Stimulated activated CD8-positive, alpha-beta memory T cell treated with anti-CD3 and anti-CD28 coated beads, Interleukin-12 subunit alpha, Interleukin-12 subunit beta, amount 100 ng/mL, for 24 hours (primary cell): ENCODE measurements around the gene WDR72.

Source experiments
- DNase-seq: peaks from one replicate; pipeline ENCODE4 v3.0.0-alpha.2; 2020; ENCODE audit errors: extremely low read depth

WDR72 gene

DNA sequence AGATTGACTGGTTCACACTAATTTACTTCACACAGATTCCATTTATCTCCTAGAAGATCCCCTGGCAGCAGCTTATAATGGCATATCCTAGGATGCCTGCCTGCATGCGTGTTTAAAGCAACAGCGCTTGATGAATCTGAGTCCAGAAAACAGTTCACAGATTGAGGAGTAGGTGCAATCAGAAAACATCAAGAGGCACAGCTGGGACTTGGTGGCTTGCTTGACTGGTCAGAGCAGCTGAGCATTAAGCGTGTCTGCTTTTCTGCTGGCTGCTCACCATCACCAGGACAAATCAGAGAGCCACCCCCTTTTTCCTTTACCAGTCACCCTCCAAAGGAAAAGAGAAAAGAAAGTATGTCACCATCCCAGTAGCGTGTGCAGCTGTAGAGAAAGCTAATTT lies 223.6 kb downstream of the WDR72 start:
- no peak for DNase-seq

GRCh38 chr15:53534105-53534839 lies 225.2 kb downstream of the WDR72 start:
- no peak for DNase-seq

GRCh38 chr15:53530761-53531160 lies 228.7 kb downstream of the WDR72 start:
- no peak for DNase-seq

DNA sequence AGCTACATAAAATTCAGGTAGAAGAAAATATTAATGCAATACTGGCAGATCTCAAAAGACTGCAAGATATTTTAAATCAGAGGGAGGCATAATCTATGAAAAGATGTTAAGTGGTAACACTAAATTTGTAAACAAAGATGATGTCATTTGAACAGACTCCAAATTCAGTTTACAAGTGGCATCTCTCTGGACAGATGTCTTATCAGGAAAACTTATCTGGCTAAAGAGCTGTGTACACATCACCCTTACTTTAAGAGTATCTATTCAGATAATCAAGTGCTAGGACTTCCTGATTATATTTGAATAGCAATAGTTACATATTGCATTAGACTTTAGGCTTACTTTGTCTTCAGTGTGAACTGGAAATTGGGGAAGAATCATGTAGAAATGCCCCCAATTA lies 231.5 kb downstream of the WDR72 start:
- no peak for DNase-seq

DNA sequence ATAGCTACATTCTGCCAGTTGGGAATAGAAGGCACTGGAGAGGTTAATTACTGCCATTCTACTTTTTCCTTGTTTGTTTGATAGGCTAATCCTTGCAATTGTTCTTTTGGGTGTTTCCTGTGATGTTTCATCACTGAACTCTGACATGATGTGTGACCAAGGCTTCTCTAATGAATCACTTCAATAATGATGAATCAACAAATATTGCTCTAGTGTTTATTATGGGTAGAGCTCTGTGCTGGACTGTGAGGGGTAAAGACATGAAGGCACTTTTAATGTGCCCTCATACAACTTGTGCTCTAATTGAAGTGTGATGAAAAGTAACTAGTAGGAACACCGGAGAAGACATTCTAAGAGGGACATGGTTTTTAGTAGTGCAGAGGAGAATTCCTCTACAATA lies 233.6 kb downstream of the WDR72 start:
- no peak for DNase-seq

DNA sequence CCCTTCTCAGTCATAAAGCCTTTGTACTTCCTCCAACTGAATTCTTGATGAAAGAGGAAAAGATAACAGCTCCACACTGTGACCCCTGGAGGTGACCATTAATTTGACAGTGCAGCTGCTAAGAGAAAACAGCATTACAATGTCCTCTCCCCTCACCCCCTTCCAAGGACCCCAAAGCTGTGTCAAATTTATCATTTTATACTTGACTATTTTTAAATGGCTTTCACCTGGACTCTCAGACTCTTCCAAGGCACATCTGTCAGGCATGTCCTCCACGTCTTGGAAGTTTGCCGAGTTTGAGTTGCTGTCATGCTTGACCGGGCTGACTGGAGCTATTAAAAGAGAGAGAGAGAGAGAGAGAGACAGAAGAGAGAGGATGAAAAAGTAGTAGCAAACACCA lies 236.5 kb downstream of the WDR72 start:
- no peak for DNase-seq

GRCh38 chr15:53520996-53521395 lies 238.5 kb downstream of the WDR72 start:
- no peak for DNase-seq

GRCh38 chr15:53513431-53513830 lies 246.0 kb downstream of the WDR72 start:
- DNase-seq = no peak

DNA sequence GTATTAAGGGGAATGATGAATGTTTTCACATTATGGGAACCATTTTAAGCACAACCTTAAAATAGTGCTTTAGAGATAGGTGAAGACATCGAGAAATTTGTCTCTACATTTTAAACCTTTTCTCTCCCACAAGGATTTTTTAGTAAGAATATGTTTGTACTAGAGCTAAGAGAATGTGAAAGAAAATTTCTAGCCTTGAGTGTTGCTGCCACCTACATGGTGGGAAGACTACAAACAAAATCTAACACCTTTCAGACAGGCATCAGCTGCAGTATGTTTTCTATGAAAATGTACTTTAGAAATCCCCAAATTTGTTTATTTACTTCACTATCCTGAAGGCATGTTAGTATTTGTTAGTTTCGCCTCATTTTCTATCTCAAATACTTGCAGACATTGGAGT lies 247.4 kb downstream of the WDR72 start:
- no peak for DNase-seq

- no peak for DNase-seq
Measured at GRCh38 chr15:53511175-53511574, 248.3 kb downstream of the WDR72 start.

DNA sequence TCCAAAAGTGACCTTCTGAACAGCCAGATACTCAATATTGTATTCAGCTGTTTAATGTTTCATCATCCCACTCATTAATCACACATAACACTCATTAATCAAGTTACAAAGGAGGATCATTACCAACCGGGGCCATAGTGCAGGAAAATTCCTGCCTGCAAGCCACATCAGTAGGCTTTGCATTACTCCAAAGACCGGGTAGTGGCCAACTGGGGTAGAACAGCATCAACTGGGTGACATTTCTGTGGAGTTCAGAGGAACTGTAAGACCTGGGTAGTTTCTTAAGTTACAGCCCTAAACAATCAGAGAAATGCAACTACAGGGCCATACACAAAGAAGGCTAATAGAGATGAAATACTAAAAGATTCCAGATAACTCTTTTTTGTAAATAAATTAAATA lies 253.1 kb downstream of the WDR72 start:
- DNase-seq = no peak

GRCh38 chr15:53498996-53499395 lies 260.5 kb downstream of the WDR72 start:
- DNase-seq = no peak

DNA sequence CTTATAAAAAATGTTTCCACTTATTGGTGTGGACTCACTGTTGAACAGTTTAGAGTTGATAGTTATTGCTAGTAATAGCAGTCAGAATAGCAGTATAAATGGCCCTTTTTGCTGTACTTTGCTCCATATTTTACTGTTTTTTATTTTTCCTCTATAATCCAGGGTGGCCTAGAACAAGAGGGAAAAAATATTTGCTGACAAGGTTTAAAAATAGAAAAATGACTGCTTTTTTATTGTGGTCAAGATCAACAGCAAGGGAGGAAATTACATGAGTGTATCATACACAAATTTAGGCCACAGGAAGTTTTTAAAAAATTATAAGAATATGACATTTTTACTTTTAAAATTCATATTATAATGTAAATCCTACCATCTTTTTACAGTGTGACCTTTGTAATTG lies 269.1 kb downstream of the WDR72 start:
- DNase-seq = no peak

GRCh38 chr15:53482055-53482454 lies 277.4 kb downstream of the WDR72 start:
- no peak for DNase-seq

- no peak for DNase-seq
Measured at GRCh38 chr15:53477981-53478766, 281.3 kb downstream of the WDR72 start.

- DNase-seq = no peak
Measured at GRCh38 chr15:53473886-53474285, 285.6 kb downstream of the WDR72 start.

DNA sequence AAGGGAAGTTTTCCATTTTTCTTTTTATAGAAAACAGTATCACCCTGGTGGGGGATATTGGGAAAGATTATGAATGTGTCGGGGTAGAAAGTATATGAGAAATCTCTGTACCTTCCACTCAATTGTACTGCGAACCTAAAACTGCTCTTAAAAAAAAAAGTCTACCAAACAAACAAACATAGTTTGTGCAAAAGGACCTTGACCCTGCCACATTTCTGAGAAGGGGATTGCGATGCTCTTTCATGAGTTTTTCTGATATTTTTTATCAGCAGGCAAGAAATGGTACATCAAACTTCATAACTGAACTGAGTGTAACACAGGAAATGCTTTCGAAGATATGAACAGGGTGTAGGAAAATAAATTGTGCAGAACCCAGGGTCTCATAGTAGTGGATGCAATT lies 286.0 kb downstream of the WDR72 start:
- DNase-seq = no peak

GRCh38 chr15:53472883-53473282 lies 286.6 kb downstream of the WDR72 start:
- no peak for DNase-seq

GRCh38 chr15:53472210-53472609 lies 287.3 kb downstream of the WDR72 start:
- DNase-seq = no peak

DNA sequence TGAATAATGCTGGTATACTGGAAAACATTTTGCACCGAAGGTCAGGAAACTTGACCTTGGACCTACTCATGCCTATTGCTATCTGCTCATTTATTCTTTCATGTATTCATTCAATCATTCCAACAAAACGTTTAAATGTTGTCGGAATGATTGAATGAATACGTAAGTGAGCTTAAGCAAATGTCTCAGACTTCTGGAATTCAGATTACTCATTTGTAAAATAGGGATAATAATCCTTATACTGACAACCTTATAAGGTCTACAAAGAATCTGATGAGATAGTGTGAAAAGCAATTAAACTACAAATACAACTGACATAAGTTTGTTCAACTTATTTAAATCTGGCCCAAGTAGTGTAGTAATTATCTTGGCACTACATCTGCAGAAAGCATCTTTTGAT lies 288.7 kb downstream of the WDR72 start:
- DNase-seq = no peak

GRCh38 chr15:53469422-53469821 lies 290.0 kb downstream of the WDR72 start:
- DNase-seq = no peak
